Measurements from ENCODE around the gene MRPL22. TPM values are rescaled to one million over a fixed set of nuclear protein-coding genes. Genes with fewer than 3 reads are reported as not detected.
A peak's percentile ranks its signal among the peaks of the same experiment; 100 is the strongest.
"Not testable (repeated sequence)": the region's sequence is repeated elsewhere in the genome, so short reads cannot be mapped to it uniquely, and the experiment has no call there.

Gene MRPL22
- total RNA-seq, 1 experiment from 2014 or later = 55.4 TPM

GRCh38 chr5:154995679-154996078 lies 54.8 kb downstream of the MRPL22 start:
- no peak for DNase-seq (ENCODE audit: low read depth)

DNA sequence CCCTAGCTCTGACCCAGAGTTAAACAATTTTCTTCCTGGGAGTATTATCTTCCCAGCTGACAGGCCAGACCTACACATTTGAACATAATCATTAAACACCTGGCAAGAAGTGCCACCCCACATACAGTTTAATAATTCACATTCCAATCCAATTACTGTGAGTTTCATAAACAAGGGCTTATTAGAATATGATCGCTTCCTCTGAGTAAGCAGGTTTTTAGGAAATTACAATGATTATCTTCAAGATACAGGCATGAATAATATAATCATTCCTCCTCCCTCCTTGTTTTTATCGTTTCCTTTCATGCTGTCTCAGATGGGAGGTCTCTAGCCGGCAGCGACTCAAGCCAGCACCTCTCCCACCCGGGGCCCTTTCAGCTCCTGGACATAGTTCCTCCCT lies 56.9 kb downstream of the MRPL22 start:
- no peak for DNase-seq (ENCODE audit: low read depth)

- DNase-seq (ENCODE audit: low read depth) = no peak
Measured at GRCh38 chr5:154999865-155000264, 59.0 kb downstream of the MRPL22 start.

- no peak for DNase-seq (ENCODE audit: low read depth)
Measured at GRCh38 chr5:155001523-155001922, 60.6 kb downstream of the MRPL22 start.

- peak; percentile 63 for DNase-seq (ENCODE audit: low read depth)
Measured at GRCh38 chr5:155002722-155003121, 61.8 kb downstream of the MRPL22 start.

- DNase-seq (ENCODE audit: low read depth) = peak; percentile 29
Measured at GRCh38 chr5:155004138-155004744, 63.4 kb downstream of the MRPL22 start.

DNA sequence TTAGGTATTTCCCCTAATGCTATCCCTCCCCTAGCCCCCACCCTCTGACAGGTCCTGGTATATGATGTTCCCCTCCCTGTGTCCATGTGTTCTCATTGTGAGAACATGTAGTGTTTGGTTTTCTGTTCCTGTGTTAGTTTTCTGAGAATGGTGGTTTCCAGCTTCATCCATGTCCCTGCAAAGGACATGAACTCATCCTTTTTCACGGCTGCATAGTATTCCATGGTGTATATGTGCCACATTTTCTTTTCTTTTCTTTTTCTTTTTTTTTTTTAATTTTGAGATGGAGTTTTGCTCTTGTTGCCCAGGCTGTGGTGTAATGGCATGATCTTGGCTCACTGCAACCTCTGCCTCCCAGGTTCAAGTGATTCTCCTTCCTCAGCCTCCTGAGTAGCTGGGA lies 65.4 kb downstream of the MRPL22 start:
- not testable (repeated sequence) for DNase-seq (ENCODE audit: low read depth)

GRCh38 chr5:155008669-155009068 lies 67.8 kb downstream of the MRPL22 start:
- DNase-seq (ENCODE audit: low read depth) = peak; percentile 50

DNA sequence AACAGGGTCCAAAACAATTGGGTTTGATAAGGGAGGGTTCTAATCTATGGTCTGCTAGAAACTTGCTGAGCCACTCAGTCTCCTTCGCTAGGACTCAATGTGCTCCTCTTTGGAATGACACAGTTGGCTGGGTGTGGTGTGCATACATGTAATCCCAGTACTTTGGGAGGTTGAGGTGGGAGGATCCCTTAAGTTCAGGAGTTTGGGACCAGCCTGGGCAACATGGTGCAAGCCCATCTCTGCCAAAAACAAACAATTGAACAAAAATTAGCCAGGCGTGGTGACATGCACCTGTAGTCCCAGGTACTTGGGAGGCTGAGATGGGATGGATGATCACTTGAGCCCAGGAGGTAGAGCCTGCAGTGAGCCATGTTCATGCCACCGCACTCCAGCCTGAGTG lies 70.0 kb downstream of the MRPL22 start:
- DNase-seq (ENCODE audit: low read depth) = no peak

- no peak for DNase-seq (ENCODE audit: low read depth)
Measured at GRCh38 chr5:155013526-155013925, 72.7 kb downstream of the MRPL22 start, which contains the start of gene KIF4B. TSS of gene KIF4B (plus strand) at chr5:155013755. CDS start at chr5:155013860, 105 bp downstream.

GRCh38 chr5:155015239-155015638 lies 74.4 kb downstream of the MRPL22 start:
- no peak for DNase-seq (ENCODE audit: low read depth)

- DNase-seq (ENCODE audit: low read depth) = no peak
Measured at GRCh38 chr5:155017610-155018009, 76.7 kb downstream of the MRPL22 start.

Other genes with a start within 250 kb of the MRPL22 start
- gene LARP1, start 185.7 kb upstream of the MRPL22 start, total RNA-seq (2014; rRNA removed; shearing (Covaris generic)) = 42.0 and 77.3 TPM in 2 replicates
- 3.4 and 5.5 TPM in 2 replicates for gene FAXDC2, start 90.5 kb upstream of the MRPL22 start, total RNA-seq (2014; rRNA removed; shearing (Covaris generic))
- 49.8 and 69.7 TPM in 2 replicates for gene CNOT8, start 82.4 kb upstream of the MRPL22 start, total RNA-seq (2014; rRNA removed; shearing (Covaris generic))
- gene GEMIN5, start 2.9 kb upstream of the MRPL22 start, total RNA-seq (2014; rRNA removed; shearing (Covaris generic)) = 9.5 and 12.8 TPM in 2 replicates
- 0.07 and 0.10 TPM in 2 replicates for gene KIF4B, start 72.7 kb downstream of the MRPL22 start, total RNA-seq (2014; rRNA removed; shearing (Covaris generic))